OCI-LY3 (cell line): ENCODE results near the gene FAM156A.
"Not testable (repeated sequence)": the region's sequence is repeated elsewhere in the genome, so short reads cannot be mapped to it uniquely, and the experiment has no call there.

Source experiments
- H2AFZ ChIP-seq: fragments of 200-600, 300-600 bp; shearing (Covaris generic); 2 replicates; pipeline ENCODE4 v1.6.0; 2014; ENCODE audit warnings: antibody characterized with exemption, low read depth, low read length
- H3K27ac ChIP-seq: fragments of 200-600, 300-600 bp; sonication (generic); 2 replicates; pipeline ENCODE4 v1.5.1; 2014; ENCODE audit warnings: mild to moderate bottlenecking, low read length, moderate library complexity, mixed read lengths
- H3K27me3 ChIP-seq: fragments of 200-600, 300-600 bp; sonication (generic); 2 replicates; pipeline ENCODE4 v1.6.1; 2014; ENCODE audit warnings: low read depth, low read length, mixed read lengths
- H3K36me3 ChIP-seq: fragments of 200-600, 300-600 bp; sonication (generic); replicated peaks from 2 replicates; pipeline ENCODE3; 2014; ENCODE audit warnings: low read depth, low read length, mixed read lengths
- H3K4me1 ChIP-seq: fragments of 300-600, 200-600 bp; sonication (generic); 2 replicates; pipeline ENCODE4 v1.6.1; 2014; ENCODE audit warnings: low read length, mixed read lengths
- H3K4me2 ChIP-seq: fragments of 200-600, 300-600 bp; sonication (generic); 2 replicates; pipeline ENCODE4 v1.6.1; 2014; ENCODE audit warnings: low read length, mixed read lengths
- H3K4me3 ChIP-seq: fragments of 300-600, 200-600 bp; sonication (generic); 2 replicates; pipeline ENCODE4 v1.5.1; 2014; ENCODE audit warnings: antibody characterized with exemption, mild to moderate bottlenecking, low read length, moderate library complexity
- H3K79me2 ChIP-seq: fragments of 300-600, 200-600 bp; shearing (Covaris generic); 2 replicates; pipeline ENCODE4 v1.6.1; 2014; ENCODE audit warnings: mild to moderate bottlenecking, low read length, mixed read lengths
- H3K9ac ChIP-seq: fragments of 300-600, 200-600 bp; shearing (Covaris generic); 2 replicates; pipeline ENCODE4 v1.6.0; 2014; ENCODE audit warnings: mild to moderate bottlenecking, low read length, moderate library complexity
- H3K9me3 ChIP-seq: fragments of 200-600, 300-600 bp; shearing (Covaris generic); 2 replicates; pipeline ENCODE4 v1.6.1; 2014; ENCODE audit warnings: low read length, mixed read lengths; ENCODE audit not compliant: insufficient read depth
- H4K20me1 ChIP-seq: fragments of 200-600, 300-600 bp; sonication (generic); 2 replicates; pipeline ENCODE4 v1.6.1; 2016; ENCODE audit warnings: low read length, mixed read lengths; ENCODE audit not compliant: insufficient read depth

FAM156A gene

DNA sequence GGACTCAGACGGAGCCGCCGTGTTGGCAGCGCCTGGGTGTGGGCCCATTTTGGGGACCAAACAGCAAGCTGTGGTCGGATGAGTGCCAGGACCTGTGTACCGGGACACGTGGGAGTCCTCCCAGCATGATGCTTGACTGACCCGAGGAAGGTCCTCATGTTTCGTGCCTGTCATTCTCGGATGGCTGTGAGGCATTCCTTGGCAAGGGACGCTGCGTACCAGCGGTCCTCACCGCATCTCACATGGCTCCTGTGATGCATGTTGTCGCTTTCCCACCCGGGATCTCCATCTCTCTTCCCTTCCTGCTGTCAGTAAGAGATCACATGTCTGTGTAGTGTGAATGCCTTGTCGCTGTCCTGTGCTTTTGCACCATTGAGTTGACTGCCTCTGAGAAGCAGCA is 50.4 kb downstream of the FAM156A start:
- H3K4me1 ChIP-seq, H3K27me3 ChIP-seq, H3K36me3 ChIP-seq, H3K4me2 ChIP-seq, H3K9ac ChIP-seq, H3K9me3 ChIP-seq, H3K79me2 ChIP-seq, H3K27ac ChIP-seq, H3K4me3 ChIP-seq, H2AFZ ChIP-seq, H4K20me1 ChIP-seq: not testable (repeated sequence)

DNA sequence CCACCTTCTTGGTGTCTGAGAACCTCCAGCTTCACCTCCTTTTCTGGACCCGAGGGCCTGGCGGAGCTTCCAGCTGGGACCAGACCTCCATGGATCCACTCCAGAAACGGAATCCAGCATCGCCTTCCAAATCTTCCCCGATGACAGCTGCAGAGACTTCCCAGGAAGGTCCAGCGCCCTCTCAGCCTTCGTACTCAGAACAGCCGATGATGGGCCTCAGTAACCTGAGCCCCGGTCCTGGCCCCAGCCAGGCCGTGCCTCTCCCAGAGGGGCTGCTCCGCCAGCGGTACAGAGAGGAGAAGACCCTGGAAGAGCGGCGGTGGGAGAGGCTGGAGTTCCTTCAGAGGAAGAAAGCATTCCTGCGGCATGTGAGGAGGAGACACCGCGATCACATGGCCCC is 51.2 kb downstream of the FAM156A start:
- H4K20me1 ChIP-seq, H3K27ac ChIP-seq, H3K4me2 ChIP-seq, H3K4me1 ChIP-seq, H3K9ac ChIP-seq, H2AFZ ChIP-seq, H3K36me3 ChIP-seq, H3K79me2 ChIP-seq, H3K27me3 ChIP-seq, H3K9me3 ChIP-seq, H3K4me3 ChIP-seq: not testable (repeated sequence)

DNA sequence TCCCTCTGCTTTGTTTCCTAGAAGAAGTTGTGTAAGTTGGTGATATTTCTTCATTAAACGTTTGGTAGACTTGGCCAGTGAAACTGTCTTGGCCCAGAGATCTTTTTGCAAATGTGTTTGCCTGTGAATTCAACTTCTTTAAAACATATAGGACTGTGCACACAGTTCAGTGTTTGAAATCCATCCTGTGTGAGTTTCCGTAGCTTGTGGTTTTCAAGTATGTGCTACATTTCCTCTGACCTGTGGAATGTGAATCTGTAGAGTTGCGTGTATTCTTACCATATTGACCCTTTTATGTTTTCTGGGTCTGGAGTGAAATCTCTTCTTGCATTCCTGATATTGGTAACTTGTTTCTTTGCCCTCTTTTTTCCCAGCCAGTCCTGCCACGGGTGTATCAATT is 52.2 kb downstream of the FAM156A start:
- not testable (repeated sequence) for H3K4me1 ChIP-seq, H3K9ac ChIP-seq, H3K4me3 ChIP-seq, H3K9me3 ChIP-seq, H2AFZ ChIP-seq, H3K4me2 ChIP-seq, H4K20me1 ChIP-seq, H3K27ac ChIP-seq, H3K27me3 ChIP-seq, H3K36me3 ChIP-seq, H3K79me2 ChIP-seq

DNA sequence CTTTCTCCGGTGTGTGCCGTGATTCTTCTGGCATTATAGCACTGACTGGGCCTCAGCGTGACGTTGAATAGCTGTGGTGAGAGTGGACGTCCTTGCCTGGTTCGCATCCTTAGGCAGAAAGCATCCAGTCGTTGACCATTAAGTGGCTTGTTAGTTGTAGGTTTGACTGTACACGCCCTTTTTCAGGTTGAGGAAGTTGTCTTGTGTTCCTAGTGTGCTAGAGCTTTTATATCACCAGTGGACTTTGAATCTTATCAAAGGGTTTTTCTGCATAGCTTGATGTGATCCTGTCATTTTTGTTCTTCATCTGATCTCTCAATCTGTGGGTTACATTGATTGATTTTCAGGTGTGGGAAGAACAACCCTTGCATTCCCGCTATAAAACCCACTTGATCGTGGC is 52.8 kb downstream of the FAM156A start:
- H3K4me1 ChIP-seq, H3K27me3 ChIP-seq, H4K20me1 ChIP-seq, H3K4me3 ChIP-seq, H2AFZ ChIP-seq, H3K9ac ChIP-seq, H3K79me2 ChIP-seq, H3K27ac ChIP-seq, H3K4me2 ChIP-seq, H3K9me3 ChIP-seq, H3K36me3 ChIP-seq: not testable (repeated sequence)
